Activated T-helper 17 cell treated with anti-CD3 and anti-CD28 coated beads, Interleukin-2, amount 50 U/mL, for 72 hours (primary cell): ENCODE measurements around the gene FARP2. TPM values are rescaled to one million over a fixed set of nuclear protein-coding genes. Genes with fewer than 3 reads are reported as not detected.
A peak's percentile ranks its signal among the peaks of the same experiment; 100 is the strongest.

ENCODE experiments used
- ATAC-seq: fragments of 150-1000 bp; cut with Tn5 transposase; replicated peaks from 2 replicates; pipeline ENCODE4 v1.10.0; 2021; ENCODE audit warnings: mild to moderate bottlenecking, moderate library complexity
- H3K27ac Mint-ChIP-seq: one replicate; pipeline ENCODE4 v1.8.0; 2022; ENCODE audit warnings: mixed read lengths
- H3K27me3 Mint-ChIP-seq: one replicate; pipeline ENCODE4 v1.8.0; 2022; ENCODE audit warnings: mixed read lengths
- H3K36me3 Mint-ChIP-seq: one replicate; pipeline ENCODE4 v1.8.0; 2022; ENCODE audit warnings: low read depth, mild to moderate bottlenecking, mixed read lengths
- H3K4me1 Mint-ChIP-seq: one replicate; pipeline ENCODE4 v1.8.0; 2022; ENCODE audit warnings: mixed read lengths
- H3K4me3 Mint-ChIP-seq: one replicate; pipeline ENCODE4 v1.8.0; 2022; ENCODE audit warnings: mild to moderate bottlenecking, mixed read lengths
- H3K9me3 Mint-ChIP-seq: one replicate; pipeline ENCODE4 v1.8.0; 2022; ENCODE audit warnings: mixed read lengths
- total RNA-seq, 2 donors: library from RNA; stranded (reverse); gene quantifications; one replicate each; pipeline ENCODE4 v1.2.3, GENCODE V29; 2022

FARP2 gene
- total RNA-seq, 2 donors from 2014 or later = 26.1 to 33.1 TPM

DNA sequence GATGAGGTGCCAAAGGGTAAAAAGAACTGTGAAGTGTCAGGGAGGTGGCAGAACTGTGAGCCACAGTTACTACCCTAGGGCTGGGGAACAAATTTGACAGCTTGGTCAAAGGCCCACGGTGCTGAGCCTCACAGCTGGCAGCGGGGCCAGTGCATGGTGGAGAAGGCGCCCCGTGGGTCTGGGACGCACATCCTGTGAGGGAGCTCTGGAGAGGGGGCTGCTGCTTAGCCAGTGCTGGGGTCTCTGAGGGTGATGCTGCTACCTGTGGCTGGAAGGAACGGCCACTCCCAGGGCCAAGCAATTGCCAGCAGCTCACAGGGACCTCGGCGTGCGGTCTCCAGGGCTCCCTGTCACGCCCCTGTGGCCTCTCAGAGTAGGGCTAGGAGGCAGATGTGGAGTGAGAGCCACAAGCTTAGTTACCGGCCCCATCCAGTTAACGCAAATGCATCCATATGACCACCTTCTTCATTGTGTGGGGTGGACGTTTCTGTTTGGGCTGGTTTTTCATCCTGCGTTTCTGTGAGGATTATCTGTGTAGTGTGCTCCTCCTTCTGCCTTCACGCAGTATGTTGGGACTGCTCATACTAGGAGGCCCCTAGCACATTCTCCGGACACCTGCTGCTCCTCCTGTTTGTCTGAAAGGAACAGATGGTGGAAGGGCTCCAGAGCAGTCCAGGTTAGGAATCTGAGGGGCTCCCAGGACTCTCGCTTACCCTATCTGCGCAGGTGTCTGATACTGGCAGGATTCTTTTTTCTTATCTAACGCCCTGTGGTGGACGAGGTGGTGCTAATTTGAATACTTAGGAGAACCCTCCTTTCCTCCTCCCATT lies 126.3 kb downstream of the FARP2 start:
- Mint-ChIP-seq H3K36me3 (no peaks in the 10 kb centered on the region), H3K4me1 (no peaks in the 10 kb centered on the region), H3K4me3 (no peak overlapping the region), H3K27ac (no peak overlapping the region), H3K27me3 (no peaks in the 10 kb centered on the region), H3K9me3 (no peaks in the 10 kb centered on the region)
- no peak for ATAC-seq

DNA sequence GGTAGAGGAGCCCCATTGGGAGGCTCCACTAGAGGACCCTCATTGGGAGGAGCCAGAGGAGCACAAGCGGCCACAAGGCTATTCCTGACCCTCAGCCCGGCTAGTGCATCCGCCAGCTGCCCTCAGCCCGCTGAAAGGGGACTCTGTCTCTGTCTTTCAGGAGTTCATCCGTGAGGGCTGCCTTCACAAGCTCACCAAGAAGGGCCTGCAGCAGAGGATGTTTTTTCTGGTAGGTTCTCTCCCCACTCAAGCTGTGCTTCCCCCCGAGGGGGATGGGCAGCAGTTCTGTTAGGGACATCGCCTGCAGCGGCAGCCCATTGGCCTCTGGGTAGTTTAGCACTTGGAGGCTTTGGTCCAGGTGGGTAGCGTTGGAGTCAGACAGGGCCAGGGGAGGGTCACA lies 127.2 kb downstream of the FARP2 start:
- Mint-ChIP-seq H3K36me3 (no peaks in the 10 kb centered on the region), H3K4me1 (no peaks in the 10 kb centered on the region), H3K9me3 (no peaks in the 10 kb centered on the region), H3K27me3 (no peaks in the 10 kb centered on the region), H3K4me3 (no peak overlapping the region), H3K27ac (no peak overlapping the region)
- no peak for ATAC-seq

DNA sequence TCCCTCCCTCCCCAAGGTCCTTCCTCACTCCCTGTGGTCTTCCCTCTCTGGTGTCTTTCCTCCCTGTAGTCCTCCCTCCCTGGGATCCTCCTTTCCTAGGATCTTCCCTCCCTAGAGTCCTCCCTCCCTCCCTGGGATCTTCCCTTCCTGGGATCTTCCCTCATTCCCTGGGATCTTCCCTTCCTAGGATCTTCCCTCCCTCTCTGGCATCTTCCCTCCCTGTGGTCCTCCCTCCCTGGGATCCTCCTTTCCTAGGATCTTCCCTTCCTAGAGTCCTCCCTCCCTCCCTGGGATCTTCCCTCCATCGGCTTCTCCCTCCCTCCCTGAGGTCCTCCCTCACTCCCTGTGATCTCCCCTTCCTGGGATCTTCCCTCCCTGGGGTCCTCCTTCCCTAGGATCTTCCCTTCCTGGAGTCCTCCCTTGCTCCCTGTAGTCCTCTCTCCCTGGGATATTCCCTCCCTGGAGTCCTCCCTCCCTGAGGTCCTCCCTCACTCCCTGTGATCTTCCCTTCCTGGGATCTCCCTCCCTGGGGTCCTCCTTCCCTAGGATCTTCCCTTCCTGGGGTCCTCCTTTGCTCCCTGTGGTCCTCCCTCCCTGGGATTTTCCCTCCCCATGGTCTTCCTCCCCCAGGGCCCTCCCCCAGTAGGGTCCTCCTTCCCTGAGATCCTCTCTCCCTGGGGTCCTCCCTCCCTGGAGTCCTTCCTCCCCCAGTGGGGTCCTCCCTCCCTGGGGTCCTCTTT lies 129.3 kb downstream of the FARP2 start:
- Mint-ChIP-seq H3K36me3 (no peaks in the 10 kb centered on the region), H3K4me3 (no peak overlapping the region), H3K27ac (peak overlapping the region; percentile 71), H3K27me3 (no peaks in the 10 kb centered on the region), H3K9me3 (no peaks in the 10 kb centered on the region), H3K4me1 (no peaks in the 10 kb centered on the region)
- no peak for ATAC-seq

DNA sequence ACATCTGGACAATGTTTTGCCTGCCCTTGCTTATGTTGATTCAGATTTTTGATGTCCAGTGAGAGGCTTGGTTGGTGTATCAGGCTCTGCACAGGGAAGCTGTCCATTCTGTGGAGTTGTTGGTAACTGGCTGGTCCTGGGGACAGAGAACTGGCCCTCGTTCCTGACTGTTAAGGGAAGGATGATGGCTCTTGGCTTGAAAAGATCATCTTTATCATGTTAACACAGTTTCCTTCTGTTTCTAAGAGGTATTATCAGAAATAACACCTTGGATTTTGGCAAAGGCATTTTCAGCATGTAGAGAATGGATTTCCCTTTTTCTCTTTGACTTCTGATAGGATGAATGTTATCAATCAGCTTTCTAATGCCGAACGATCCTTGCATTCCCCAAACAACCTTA lies 133.0 kb downstream of the FARP2 start:
- Mint-ChIP-seq H3K4me3 (no peak overlapping the region), H3K27me3 (no peaks in the 10 kb centered on the region), H3K27ac (no peak overlapping the region), H3K36me3 (peaks cover 7% of the 10 kb centered on the region), H3K9me3 (no peaks in the 10 kb centered on the region), H3K4me1 (no peaks in the 10 kb centered on the region)
- no peak for ATAC-seq

DNA sequence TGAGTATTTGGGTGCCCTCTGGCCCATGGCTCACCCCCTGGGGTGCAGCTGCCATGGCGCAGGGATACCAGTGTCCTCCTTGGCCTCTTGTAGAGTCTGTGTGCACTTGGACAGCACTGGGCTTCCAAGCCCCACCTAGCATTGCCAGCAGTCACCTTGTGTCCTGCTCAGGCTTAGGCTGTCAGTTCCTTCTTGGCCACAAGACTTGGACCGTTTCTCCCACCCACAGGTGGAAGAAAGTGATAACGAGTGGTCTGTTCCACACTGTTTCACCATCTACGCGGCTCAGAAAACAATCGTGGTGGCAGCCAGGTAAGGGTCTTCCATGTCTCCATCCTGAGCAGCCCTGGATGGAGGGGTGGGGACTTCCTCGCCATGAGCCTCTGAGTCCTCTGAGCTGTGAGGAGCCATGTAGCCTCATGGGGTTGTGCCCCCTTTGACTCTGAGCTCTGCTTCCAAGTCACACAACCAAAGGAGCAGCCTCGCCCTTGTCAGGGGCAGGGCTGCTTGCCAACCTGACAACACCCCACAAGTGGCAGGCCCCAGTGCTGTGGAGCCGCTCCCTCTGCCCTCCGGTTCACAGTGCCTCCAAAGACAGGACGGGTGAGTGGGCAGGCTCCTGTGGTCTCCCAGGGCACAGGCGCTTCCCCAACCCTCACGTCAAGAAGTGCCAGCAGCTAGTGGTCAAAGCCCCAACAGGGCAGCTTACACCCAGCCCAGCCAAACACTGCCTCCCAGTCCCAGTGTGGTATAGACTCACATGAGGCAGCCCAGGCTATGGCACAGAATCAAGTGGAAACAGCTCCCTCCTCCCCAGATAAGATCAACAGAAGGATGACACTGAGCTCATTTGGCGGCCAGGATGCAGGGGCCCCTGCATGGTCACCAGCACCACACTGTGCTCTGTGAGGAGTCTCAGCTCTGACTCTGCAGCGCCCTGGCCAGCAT lies 133.9 kb downstream of the FARP2 start:
- no peak for ATAC-seq
- peaks cover 13% of the 10 kb centered on the region for H3K36me3 Mint-ChIP-seq
- H3K27ac Mint-ChIP-seq = no peak overlapping the region
- H3K27me3 Mint-ChIP-seq = no peaks in the 10 kb centered on the region
- no peaks in the 10 kb centered on the region for H3K4me1 Mint-ChIP-seq
- no peaks in the 10 kb centered on the region for H3K9me3 Mint-ChIP-seq
- H3K4me3 Mint-ChIP-seq = no peak overlapping the region

DNA sequence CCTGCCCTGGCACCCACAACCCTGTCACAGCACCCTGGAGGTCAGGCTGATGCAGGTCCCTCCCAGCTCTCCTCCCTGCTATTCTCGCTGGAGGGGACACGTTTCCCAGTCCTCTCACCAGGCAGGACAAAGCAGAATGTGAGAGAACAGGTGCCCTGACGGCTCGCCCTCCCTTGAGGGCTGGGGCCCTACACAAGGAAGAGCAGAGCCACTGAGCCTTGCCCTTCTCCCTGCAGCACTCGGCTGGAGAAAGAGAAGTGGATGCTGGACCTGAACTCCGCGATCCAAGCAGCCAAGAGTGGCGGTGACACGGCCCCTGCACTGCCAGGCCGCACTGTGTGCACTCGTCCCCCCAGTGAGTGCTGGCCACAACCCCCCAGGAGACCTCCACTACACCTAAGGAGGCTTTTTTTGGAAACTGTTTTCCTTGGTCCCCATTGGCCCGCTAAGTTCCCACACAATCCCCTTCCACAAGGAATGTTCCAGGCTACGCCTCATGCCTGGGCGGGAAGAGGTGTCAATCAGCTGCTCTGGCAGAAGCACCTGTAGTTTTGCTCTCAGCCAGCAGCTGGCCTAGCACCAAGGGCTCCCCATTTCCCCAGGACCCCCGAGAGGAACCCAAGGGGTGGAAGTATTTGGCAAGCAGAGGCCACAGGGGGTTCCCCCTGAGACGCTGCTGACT lies 134.9 kb downstream of the FARP2 start:
- Mint-ChIP-seq H3K27me3 (no peaks in the 10 kb centered on the region), H3K4me1 (no peaks in the 10 kb centered on the region), H3K9me3 (no peaks in the 10 kb centered on the region), H3K36me3 (peaks cover 18% of the 10 kb centered on the region), H3K27ac (no peak overlapping the region), H3K4me3 (no peak overlapping the region)
- no peak for ATAC-seq

DNA sequence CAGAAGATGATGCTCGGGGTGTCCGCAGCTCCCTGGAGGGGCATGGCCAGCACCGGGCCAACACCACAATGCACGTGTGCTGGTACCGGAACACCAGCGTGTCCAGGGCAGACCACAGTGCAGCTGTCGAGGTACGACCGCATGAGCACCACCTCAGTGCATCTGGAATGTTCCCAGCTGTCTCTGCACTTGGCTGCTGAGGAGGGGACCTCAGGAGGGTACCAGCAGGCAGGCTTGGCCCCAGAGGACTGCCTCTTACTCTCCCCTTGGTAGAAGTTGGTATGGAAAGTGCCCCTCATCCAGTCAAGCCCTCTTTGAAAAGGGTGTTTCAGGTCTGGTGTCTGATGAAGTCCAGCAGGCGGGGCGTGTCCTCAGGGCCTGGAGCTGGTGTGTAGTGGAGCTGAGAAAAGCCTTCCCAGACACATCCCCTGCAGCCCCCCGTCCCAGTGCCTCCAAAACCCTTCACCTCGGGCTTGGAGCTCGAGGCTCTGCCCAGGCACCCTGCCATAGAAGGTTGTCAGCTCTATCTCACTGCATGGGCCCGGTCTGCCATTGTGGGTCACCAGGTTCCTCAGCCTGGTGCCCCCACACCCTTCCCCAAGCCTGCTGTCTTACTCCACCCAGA lies 135.6 kb downstream of the FARP2 start:
- H3K4me1 Mint-ChIP-seq = no peaks in the 10 kb centered on the region

DNA sequence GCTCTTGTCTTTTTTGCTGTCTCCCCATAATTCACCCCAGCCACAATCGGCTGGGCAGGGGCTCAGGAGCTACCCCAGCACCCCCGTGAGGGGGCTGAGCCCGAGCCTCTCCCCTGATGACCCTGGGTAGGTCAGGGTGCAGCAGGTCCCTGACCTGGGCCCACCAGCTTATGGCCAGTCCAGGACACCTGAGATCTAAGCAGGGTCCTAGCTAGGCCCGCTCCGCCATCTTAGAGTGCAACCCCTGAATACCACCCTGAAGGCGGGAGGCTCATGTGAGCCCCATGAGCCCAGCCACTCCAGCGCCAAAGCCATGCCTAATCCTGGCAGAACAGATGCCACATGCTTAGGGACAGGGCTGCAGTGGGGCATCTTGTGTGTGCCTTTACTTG lies 136.1 kb downstream of the FARP2 start:
- H3K4me1 Mint-ChIP-seq = no peaks in the 10 kb centered on the region
- no peaks in the 10 kb centered on the region for H3K9me3 Mint-ChIP-seq
- H3K4me3 Mint-ChIP-seq = no peak overlapping the region
- ATAC-seq = no peak
- H3K27ac Mint-ChIP-seq = peak overlapping the region; percentile 34
- no peaks in the 10 kb centered on the region for H3K27me3 Mint-ChIP-seq
- peaks cover 23% of the 10 kb centered on the region for H3K36me3 Mint-ChIP-seq

More for the DNA sequence above, 135.6 kb downstream of the FARP2 start:
- H3K4me3 Mint-ChIP-seq = no peak overlapping the region
- no peaks in the 10 kb centered on the region for H3K27me3 Mint-ChIP-seq
- H3K9me3 Mint-ChIP-seq = no peaks in the 10 kb centered on the region
- H3K27ac Mint-ChIP-seq = no peak overlapping the region
- ATAC-seq = no peak
- peaks cover 23% of the 10 kb centered on the region for H3K36me3 Mint-ChIP-seq

DNA sequence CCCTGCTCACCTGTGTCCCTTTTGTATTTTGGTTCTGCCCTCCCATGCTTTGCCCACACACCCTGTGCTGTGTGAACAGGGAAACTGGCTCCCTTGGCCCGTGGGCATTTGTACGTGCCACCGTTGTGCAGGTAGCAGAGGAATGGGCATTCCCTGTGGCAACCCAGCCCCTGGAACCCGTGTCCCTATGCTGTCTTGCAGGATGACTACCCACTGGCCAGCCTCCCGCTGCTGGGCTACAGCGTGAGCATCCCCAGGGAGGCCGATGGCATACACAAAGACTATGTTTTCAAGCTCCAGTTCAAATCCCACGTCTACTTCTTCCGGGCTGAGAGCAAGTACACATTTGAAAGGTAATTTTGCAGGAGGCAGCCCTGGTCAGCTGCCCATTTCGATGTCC lies 137.0 kb downstream of the FARP2 start:
- no peak overlapping the region for H3K27ac Mint-ChIP-seq
- ATAC-seq = no peak

DNA sequence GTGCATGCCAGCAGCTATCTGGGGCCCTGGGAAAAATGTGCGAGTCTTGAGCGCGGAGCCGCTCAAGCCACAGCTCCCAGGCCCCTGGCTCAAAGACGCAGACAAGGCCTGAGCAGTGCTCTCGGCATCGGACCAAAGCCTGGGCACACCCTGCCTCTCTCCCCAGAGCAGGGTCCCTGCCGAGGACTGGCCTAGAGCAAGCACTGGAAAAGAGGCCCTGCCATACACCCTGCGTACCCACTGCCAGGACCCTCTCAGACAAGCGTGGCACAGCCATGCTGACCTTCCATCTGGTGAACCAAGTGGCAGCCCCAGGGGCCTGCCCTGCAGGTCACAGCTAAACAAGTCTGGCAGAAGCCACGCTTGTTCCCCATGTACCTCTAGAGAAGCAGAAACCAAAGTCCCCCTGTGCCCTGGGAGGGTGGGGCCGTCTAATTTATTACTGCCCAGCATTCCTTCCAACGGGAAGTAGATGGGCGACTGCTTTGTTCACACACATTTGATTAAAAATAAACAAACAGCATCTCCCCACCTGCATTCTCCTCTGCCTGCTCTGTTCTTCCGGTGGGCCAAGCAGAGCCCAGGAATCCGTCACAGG lies 138.3 kb downstream of the FARP2 start:
- Mint-ChIP-seq H3K27ac (no peak overlapping the region), H3K4me1 (no peaks in the 10 kb centered on the region), H3K27me3 (no peaks in the 10 kb centered on the region), H3K9me3 (no peaks in the 10 kb centered on the region), H3K4me3 (no peak overlapping the region), H3K36me3 (peaks cover 27% of the 10 kb centered on the region)
- no peak for ATAC-seq

More for the DNA sequence above, 137.0 kb downstream of the FARP2 start:
- H3K9me3 Mint-ChIP-seq = no peaks in the 10 kb centered on the region
- H3K36me3 Mint-ChIP-seq = peaks cover 23% of the 10 kb centered on the region
- H3K27me3 Mint-ChIP-seq = no peaks in the 10 kb centered on the region
- H3K4me3 Mint-ChIP-seq = no peak overlapping the region
- no peaks in the 10 kb centered on the region for H3K4me1 Mint-ChIP-seq

DNA sequence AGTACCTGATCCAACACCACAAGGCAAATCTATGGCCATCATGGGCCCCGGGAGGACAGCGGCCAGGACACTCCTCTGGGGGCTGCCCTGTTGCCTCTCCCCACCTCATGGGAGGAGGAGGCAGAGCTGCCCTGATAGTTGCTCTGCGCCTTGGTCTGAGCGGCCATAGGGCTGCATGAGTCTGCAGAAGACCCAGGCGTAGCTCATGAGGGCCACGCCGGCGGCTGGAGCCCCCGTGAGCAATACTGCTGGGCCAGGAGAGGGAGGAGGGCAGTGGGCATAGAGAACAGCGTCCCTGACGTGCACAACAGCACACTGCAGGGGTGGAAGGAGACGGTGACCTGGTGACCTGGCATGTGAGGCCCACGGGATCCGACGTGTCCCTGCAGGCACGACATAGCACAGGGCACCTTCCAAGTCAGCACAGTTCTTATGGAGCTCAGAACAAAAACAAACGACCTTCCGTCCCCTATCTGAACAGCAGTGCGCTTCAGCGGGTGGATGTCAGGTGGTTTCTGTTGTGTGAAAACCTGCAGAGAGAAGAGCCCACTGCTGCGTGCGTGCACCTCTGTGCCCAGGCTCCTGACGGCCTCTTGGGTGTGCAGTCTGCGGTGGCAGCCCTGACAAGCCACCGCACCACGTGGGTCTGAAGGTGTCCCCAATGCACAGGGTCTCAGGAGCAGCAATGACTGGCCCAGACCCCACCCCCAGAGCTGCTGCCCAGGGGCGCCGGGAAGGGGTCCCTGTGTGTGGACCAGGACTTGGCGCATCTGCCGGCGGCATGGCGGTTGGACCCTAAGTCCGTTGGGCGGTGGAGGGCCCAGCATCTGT lies 139.3 kb downstream of the FARP2 start:
- Mint-ChIP-seq H3K36me3 (peaks cover 32% of the 10 kb centered on the region), H3K4me3 (no peak overlapping the region), H3K27ac (no peak overlapping the region), H3K9me3 (no peaks in the 10 kb centered on the region), H3K4me1 (no peaks in the 10 kb centered on the region), H3K27me3 (no peaks in the 10 kb centered on the region)
- ATAC-seq = no peak

DNA sequence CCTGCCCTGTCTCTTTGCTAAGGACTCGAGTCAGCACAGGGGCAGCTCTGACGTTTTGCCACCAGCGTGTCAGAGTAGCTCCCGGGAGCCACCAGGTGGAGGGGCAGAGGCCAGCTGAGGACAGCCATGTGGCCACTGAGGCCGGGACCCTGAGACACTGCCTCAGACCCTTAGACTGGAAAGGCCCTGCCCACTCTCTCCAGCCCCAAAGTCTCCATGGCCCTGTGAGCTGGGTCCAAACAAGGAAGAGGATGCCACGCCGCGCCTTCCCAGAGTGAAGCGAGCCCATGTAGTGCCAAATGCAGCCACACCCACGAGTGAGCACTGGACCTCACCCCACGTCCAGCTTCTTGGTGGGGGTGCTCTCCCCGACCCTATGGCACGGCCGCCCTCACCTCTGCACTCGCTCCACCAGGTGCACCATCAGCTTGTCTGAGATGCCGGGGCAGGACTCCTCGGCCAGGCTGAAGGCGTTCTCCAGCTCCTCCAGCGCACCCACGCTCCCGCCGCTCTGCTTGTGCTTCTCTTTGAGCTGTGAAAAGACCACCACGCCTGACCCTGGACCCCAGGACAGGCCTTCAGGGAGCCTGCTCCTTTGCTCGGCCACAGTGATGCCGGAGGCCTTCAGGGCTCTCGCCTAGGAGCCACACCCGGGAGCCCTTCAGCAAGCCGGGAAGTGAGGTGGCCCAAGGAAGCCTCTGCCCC lies 140.1 kb downstream of the FARP2 start:
- Mint-ChIP-seq H3K4me1 (no peaks in the 10 kb centered on the region), H3K27ac (no peak overlapping the region), H3K36me3 (peaks cover 32% of the 10 kb centered on the region), H3K9me3 (no peaks in the 10 kb centered on the region), H3K4me3 (no peak overlapping the region), H3K27me3 (no peaks in the 10 kb centered on the region)
- ATAC-seq = no peak
